ENCODE results near the gene GUCY2D. TPM values are rescaled to one million over a fixed set of nuclear protein-coding genes. Genes with fewer than 3 reads are reported as not detected.
"Not testable (repeated sequence)": the region's sequence is repeated elsewhere in the genome, so short reads cannot be mapped to it uniquely, and the experiment has no call there.

The GUCY2D gene
- total RNA-seq: not detected in 2 replicates

DNA sequence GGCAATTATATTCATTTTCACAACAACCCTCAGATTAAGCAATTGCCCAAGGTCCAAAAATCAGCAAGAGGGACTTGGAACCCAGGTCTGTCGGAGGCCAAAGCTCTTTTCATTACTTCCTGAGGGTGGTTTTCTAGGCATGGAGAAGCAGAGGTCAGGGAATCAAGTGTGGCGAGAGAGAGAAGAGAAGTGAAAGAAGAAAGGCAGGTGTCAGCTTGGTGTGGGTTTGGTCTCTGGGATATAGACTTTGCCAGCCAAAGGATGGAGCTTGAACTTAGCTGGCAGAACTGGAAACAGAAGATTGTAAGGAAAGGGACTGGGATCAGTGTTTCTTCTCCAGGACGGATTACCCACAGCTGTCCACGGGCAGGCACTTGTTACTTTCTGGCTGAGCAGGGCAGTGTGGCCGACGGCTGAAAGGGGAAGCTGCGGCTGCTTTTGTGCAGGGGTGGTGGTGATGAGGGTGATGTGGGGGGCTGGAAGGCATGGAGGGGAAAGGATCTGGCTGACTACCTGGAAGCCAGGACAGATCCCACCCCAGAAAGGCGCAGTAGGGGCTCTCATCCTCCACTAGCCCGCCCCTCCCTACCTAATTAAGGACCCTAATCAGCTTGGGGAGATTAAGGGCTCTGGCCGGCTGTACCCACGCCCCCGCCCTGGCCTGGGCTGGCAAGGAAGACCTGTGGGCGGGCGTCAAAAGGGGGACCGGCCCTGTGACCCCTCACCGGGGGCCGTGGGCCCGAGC, at the start of gene GUCY2D:
GUCY2D (plus strand) TSS at position 640 of the 745 bp plus-strand sequence. CDS start 433 bp downstream, outside the sequence.
- no peak for DNase-seq (ENCODE audit: low read depth)

DNA sequence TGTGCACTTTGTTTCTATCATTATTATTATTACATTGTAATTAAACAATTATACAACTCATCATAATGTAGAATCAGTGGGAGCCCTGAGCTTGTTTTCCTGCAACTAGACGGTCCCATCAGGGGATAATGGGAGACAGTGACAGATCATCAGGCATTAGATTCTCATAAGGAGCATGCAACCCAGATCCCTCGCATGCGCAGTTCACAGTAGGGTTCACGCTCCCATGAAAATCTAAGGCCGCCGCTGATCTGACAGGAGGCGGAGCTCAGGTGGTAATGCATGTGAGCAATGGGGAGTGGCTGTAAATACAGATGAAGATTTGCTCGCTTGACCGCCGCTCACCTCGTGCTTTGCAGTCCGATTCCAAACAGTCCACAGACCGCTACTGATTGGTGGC, 49.1 kb upstream of the GUCY2D start:
- not testable (repeated sequence) for DNase-seq (ENCODE audit: low read depth)

DNA sequence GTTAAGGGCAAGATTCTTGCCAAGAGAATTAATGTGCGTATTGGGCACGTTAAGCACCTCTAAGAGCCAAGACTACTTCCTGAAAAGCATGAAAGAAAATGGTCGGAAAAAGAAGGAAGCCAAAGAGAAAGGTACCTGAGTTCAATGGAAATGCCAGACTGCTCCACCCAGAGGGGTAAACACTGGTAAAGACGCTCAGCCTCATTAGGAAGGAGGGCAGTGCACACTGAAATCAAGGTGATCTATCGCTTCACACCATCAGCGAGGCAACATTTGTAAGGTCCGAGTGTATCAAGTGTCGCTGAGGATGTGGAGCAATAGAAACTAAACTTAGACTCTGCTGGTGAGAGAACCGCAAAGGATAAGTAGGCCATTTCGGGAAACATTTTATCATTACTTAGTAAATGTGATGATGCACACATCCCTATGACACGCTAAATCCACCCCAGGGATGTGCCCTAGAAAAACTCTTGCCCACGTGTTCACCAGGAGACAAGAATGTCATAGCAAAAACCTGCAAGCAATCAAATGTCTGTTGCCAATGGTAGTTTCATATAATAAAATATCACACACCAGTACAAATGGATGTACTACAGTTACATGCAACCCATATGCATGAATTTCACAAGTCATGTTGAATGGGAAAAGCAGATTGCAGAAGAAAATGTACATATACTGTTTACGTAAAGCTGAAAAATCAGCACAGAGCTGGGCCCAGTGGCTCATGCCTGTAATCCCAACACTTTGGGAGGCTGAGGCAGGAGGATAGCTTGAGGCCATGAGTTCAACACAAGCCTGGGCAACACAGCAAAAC, 46.8 kb upstream of the GUCY2D start:
- no peak for DNase-seq (ENCODE audit: low read depth)

- no peak for DNase-seq (ENCODE audit: low read depth)
Measured at GRCh38 chr17:7956228-7956965, 46.0 kb upstream of the GUCY2D start.

- DNase-seq (ENCODE audit: low read depth): peak; percentile 26
Measured at GRCh38 chr17:7959503-7960253, 42.7 kb upstream of the GUCY2D start.

GRCh38 chr17:7961421-7961820, 41.0 kb upstream of the GUCY2D start:
- no peak for DNase-seq (ENCODE audit: low read depth)

GRCh38 chr17:7967751-7968150, 34.7 kb upstream of the GUCY2D start:
- DNase-seq (ENCODE audit: low read depth): no peak

- DNase-seq (ENCODE audit: low read depth): no peak
Measured at GRCh38 chr17:7969433-7969832, 33.0 kb upstream of the GUCY2D start.

DNA sequence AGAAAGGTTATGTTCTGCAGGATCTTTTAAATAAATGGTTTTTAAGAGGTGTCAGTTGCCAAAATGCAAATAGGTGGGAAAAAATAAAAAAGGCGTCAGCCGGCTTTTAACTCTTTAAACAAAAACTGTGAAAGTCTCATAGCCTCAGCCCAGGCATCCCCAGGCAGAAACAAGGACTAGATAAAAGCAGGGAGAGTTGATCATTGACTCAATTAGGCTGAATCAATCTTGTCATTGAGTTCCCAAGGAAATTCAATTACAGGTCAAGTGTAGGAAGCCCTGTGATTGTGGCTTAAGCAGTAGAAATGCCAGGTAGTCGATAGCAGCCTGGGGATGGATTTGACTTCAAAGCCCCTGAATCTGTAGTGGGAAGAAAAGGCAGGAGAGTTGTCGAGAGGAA, 30.8 kb upstream of the GUCY2D start:
- no peak for DNase-seq (ENCODE audit: low read depth)

DNA sequence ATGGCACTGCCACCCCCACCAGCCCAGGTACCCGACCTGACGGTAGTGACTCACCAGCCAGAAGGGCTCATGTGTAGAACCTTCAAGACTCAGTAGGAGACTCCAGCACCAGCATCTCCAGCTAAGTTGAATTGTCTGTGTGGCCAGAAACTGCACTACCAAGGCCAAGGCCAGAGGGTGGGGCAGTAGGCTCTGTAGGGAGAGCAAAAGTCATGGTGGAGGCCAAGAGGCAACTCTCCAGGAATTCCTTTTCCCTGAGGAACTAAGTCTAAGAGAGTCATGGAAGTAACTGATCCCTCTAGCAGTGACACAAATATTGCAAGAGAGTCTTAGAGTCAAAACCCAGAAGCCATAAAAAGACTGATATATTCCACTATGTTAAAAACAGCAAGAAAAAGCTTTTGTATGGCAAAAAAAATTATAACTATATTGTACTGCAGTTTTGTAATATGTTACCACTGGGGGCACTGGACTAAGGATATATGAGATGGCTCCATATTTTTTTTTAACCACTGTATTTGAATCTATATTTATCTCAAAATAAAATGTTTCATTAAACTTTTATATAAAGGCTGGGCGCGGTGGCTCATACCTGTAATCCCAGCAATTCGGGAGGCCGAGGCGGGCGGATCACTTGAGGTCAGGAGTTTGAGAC, 30.2 kb upstream of the GUCY2D start:
- DNase-seq (ENCODE audit: low read depth): no peak

DNA sequence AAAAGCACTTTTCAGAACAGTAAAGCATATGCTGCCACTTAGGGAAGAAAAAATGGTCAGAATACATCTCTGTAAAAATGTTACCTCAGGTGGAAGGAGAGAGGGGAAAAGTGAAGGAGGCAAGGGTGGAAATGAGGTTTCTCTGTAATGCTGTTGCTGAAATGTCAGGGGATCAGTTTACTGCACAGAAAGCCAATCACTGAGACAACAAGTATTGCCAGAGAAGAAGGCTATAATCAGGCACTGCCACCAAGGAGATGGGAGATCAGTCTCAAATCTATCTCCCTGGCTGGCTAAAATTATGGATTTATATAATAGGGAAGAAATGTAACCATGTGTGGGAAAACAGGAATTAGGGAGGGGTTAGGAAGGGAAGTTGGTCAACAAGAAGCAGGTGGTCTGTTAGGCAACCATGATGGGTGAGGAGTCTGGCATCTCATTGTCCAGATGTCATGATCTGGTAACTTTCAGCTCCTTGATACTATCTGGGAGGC, 27.7 kb upstream of the GUCY2D start:
- no peak for DNase-seq (ENCODE audit: low read depth)

GRCh38 chr17:7977039-7977438, 25.4 kb upstream of the GUCY2D start:
- no peak for DNase-seq (ENCODE audit: low read depth)

- DNase-seq (ENCODE audit: low read depth): no peak
Measured at GRCh38 chr17:7977805-7978204, 24.6 kb upstream of the GUCY2D start.

DNA sequence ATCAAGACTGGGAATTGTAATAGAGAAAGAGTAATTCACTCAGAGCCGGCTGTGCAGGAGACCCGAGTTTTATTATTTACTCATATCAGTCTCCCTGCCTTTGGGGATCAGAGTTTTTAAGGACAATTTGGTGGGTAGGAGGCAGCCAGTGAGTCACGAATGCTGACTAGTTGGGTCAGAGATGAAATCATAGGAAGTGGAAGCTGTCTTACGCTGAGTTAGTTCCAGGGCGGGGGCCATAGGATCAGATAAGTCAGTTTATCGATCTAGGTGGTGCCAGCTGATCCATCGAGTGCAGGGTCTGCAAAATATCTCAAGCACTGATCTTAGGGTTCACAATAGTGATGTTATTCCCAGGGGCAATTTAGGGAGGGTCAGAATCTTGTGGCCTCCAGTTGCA, 20.2 kb upstream of the GUCY2D start:
- DNase-seq (ENCODE audit: low read depth): no peak

DNA sequence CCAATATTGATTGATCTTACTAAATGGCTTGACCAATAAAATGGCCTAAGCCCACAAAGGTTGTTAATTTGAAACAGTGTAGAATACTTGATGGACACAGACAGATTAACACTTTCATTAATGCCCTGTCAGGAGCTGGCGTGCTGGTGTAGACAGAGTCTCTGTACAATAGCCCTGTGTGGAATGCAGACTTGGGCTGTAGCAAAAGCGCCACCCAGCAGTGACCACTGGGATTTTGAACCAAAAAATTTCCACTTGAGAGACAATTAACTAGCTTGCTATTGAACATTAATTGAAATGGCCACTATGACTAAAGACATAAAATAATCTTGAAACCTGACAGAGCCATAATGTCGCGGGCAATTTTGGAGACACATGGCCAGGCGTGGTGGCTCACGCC, 19.7 kb upstream of the GUCY2D start:
- no peak for DNase-seq (ENCODE audit: low read depth)

DNA sequence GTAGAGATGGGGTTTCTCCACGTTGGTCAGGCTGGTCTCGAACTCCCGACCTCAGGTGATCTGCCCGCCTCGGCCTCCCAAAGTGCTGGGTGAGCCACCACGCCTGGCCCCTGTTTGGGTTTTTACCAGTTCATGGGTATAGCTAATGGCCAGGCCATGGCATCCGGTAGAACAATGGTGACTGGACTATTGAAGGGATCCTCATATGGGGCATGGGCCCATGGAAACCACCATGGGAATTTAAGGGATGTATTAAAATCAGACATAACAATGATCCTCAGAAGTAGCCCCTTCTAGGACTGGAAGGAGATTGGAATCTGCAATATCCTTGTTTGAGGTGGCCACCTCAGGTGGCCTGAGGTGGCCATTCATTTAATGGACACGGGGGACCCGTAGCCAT, 17.5 kb upstream of the GUCY2D start:
- no peak for DNase-seq (ENCODE audit: low read depth)

GRCh38 chr17:7987112-7987893, 15.1 kb upstream of the GUCY2D start:
- DNase-seq (ENCODE audit: low read depth): no peak

DNA sequence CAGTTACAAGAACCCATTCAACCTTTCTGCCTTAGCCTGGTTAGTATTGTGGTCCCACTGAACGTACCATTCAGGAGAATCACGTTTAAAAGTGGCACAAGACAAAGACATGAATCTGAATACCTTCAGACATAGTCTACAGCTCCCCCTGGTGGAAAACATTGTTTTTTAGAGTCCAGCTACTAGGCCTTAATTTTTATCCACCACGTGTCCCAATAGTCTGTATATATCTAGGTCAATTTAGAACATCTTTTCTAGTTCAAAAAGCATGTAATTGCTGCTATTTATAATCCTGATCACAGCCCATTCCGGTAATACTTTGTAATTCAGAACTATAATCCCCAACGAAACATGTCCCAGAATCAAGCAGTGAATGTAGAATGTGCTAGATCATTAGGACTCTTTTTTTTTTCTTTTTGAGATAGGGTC, 13.7 kb upstream of the GUCY2D start:
- peak; percentile 77 for DNase-seq (ENCODE audit: low read depth)

GRCh38 chr17:7989781-7990655, 12.4 kb upstream of the GUCY2D start:
- DNase-seq (ENCODE audit: low read depth): no peak

Measured in renal cortical epithelial cell (primary cell).